ENCODE data around the gene TMEM151B.

DNA sequence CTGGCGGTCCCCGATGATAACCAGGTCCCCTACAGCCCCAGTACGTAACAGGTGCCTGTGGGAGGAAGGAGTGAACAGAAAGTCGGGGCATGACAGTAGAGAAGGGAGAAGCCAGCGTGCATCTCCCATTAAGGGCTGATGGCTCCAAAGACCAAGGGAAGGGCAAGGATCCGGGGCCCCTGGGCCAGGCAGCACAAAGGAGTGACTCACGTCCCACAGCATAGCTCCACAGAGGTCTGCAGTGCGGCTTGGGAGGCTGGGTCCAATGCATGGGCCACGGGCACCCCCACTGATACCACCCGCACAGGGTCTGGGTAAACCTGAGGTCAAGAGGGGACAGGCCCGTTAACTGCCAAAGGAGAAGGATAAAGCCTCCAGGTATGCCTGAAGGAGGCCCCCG is 32.6 kb downstream of the TMEM151B start:
- TF ChIP-seq, protein P1, sequence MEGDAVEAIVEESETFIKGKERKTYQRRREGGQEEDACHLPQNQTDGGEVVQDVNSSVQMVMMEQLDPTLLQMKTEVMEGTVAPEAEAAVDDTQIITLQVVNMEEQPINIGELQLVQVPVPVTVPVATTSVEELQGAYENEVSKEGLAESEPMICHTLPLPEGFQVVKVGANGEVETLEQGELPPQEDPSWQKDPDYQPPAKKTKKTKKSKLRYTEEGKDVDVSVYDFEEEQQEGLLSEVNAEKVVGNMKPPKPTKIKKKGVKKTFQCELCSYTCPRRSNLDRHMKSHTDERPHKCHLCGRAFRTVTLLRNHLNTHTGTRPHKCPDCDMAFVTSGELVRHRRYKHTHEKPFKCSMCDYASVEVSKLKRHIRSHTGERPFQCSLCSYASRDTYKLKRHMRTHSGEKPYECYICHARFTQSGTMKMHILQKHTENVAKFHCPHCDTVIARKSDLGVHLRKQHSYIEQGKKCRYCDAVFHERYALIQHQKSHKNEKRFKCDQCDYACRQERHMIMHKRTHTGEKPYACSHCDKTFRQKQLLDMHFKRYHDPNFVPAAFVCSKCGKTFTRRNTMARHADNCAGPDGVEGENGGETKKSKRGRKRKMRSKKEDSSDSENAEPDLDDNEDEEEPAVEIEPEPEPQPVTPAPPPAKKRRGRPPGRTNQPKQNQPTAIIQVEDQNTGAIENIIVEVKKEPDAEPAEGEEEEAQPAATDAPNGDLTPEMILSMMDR (IDR thresholded peaks at IDR 0.05) = no peak
- TF ChIP-seq POLR2A (IDR thresholded peaks at IDR 0.05) = no peak
- TF ChIP-seq POLR2AphosphoS5 (IDR thresholded peaks at IDR 0.05) = no peak
